Trophoblast cell (in vitro differentiated cells and primary cell): ENCODE results near the gene MBOAT7.

Source experiments
- DNase-seq, 2 donors: peaks; one replicate each; pipeline ENCODE4 v3.0.0-alpha.2; 2016
- H2AFZ ChIP-seq: 2 replicates; pipeline ENCODE4 v1.6.1; 2013; ENCODE audit warnings: low read length, moderate library complexity, mild to moderate bottlenecking; ENCODE audit not compliant: insufficient read depth, poor library complexity
- H2AK5ac ChIP-seq: 2 replicates; pipeline ENCODE4 v1.6.1; 2013; ENCODE audit warnings: mild to moderate bottlenecking, low read length
- H2BK120ac ChIP-seq: 2 replicates; pipeline ENCODE4 v1.6.1; 2013; ENCODE audit warnings: low read length, mild to moderate bottlenecking, moderate library complexity; ENCODE audit not compliant: insufficient read depth, poor library complexity
- H2BK12ac ChIP-seq: 2 replicates; pipeline ENCODE4 v1.6.1; 2013; ENCODE audit warnings: mild to moderate bottlenecking, low read length, moderate library complexity
- H2BK5ac ChIP-seq: 2 replicates; pipeline ENCODE4 v1.6.1; 2013; ENCODE audit warnings: low read length, low read depth, moderate library complexity, mild to moderate bottlenecking; ENCODE audit not compliant: poor library complexity
- H3K14ac ChIP-seq: 2 replicates; pipeline ENCODE4 v1.6.1; 2013; ENCODE audit warnings: mild to moderate bottlenecking, low read length
- H3K18ac ChIP-seq: 2 replicates; pipeline ENCODE4 v1.6.1; 2013; ENCODE audit warnings: mild to moderate bottlenecking, low read length
- H3K23ac ChIP-seq: 2 replicates; pipeline ENCODE4 v1.6.1; 2013; ENCODE audit warnings: low read length
- H3K27ac ChIP-seq: 2 replicates; pipeline ENCODE4 v1.5.1; 2013; ENCODE audit warnings: low read depth, mild to moderate bottlenecking, inconsistent platforms, low read length, moderate library complexity
- H3K27me3 ChIP-seq: 2 replicates; pipeline ENCODE4 v1.6.1; 2013; ENCODE audit warnings: inconsistent platforms, mild to moderate bottlenecking, low read length, moderate library complexity; ENCODE audit not compliant: insufficient read depth
- H3K36me3 ChIP-seq, 2 experiments: 1 replicate in 1 of 2; 2 replicates in 1 of 2; pipeline ENCODE4 v1.6.1; 2013; ENCODE audit warnings: low read length in 2 of 2, mild to moderate bottlenecking in 2 of 2, moderate library complexity in 1 of 2; ENCODE audit not compliant: insufficient read depth in 2 of 2, control insufficient read depth in 1 of 2
- H3K4ac ChIP-seq: 2 replicates; pipeline ENCODE4 v1.6.1; 2013; ENCODE audit warnings: low read depth, mild to moderate bottlenecking, low read length, moderate library complexity
- H3K4me1 ChIP-seq, 2 experiments: 1 replicate in 1 of 2; 2 replicates in 1 of 2; pipeline ENCODE4 v1.6.1; 2013; ENCODE audit warnings: low read length in 2 of 2, mild to moderate bottlenecking in 2 of 2, moderate library complexity in 1 of 2; ENCODE audit not compliant: insufficient read depth in 2 of 2, control insufficient read depth in 1 of 2
- H3K4me2 ChIP-seq: 2 replicates; pipeline ENCODE4 v1.6.1; 2013; ENCODE audit warnings: inconsistent platforms, mild to moderate bottlenecking, low read length, moderate library complexity
- H3K4me3 ChIP-seq: 2 replicates; pipeline ENCODE4 v1.5.1; 2013; ENCODE audit warnings: mild to moderate bottlenecking, low read depth, low read length, inconsistent platforms
- H3K79me1 ChIP-seq: one replicate; pipeline ENCODE4 v1.6.1; 2013; ENCODE audit warnings: low read length
- H3K79me2 ChIP-seq: 2 replicates; pipeline ENCODE4 v1.6.1; 2013; ENCODE audit warnings: low read length, mild to moderate bottlenecking; ENCODE audit not compliant: control insufficient read depth, insufficient read depth, poor library complexity
- H3K9ac ChIP-seq: 2 replicates; pipeline ENCODE4 v1.6.1; 2013; ENCODE audit warnings: mild to moderate bottlenecking, low read length
- H3K9me3 ChIP-seq: 2 replicates; pipeline ENCODE4 v1.6.1; 2013; ENCODE audit warnings: low read depth, mild to moderate bottlenecking, control low read depth, inconsistent platforms, low read length; ENCODE audit not compliant: insufficient read depth
- H4K12ac ChIP-seq: 2 replicates; pipeline ENCODE4 v1.6.1; 2013; ENCODE audit warnings: low read depth, mild to moderate bottlenecking, low read length, moderate library complexity
- H4K8ac ChIP-seq: 2 replicates; pipeline ENCODE4 v1.6.1; 2013; ENCODE audit warnings: low read depth, mild to moderate bottlenecking, low read length, moderate library complexity
- H4K91ac ChIP-seq: one replicate; pipeline ENCODE4 v1.6.1; 2013; ENCODE audit warnings: low read depth, mild to moderate bottlenecking, low read length, moderate library complexity
- WGBS: extraction: QIAGEN DNeasy Blood & Tissue Kit; methylation state at CpG from one replicate; pipeline ENCODE4 v1.1.7; 2013; ENCODE audit warnings: missing lambda C conversion rate; ENCODE audit not compliant: insufficient read length, insufficient coverage; ENCODE audit errors: extremely low coverage; 5-methylcytosine and 5-hydroxymethylcytosine counted together

MBOAT7 gene

GRCh38 chr19:54156490-54156889 lies 32.9 kb downstream of the MBOAT7 start:
- DNase-seq: no peak
- no peak overlapping the region for H4K12ac ChIP-seq
- H4K91ac ChIP-seq: no peak overlapping the region
- no peaks in the 10 kb centered on the region for H3K27me3 ChIP-seq
- no CpG with 5 or more reads among the region's 11 CpGs for WGBS
- H2AK5ac ChIP-seq: no peak overlapping the region
- no peak overlapping the region for H3K18ac ChIP-seq
- H2BK12ac ChIP-seq: no peak overlapping the region
- H3K9me3 ChIP-seq: peaks cover 1% of the 10 kb centered on the region
- H3K4me1 ChIP-seq: peaks cover 5 to 18% of the 10 kb centered on the region in 2 experiments
- no peak overlapping the region for H4K8ac ChIP-seq
- no peak overlapping the region for H3K9ac ChIP-seq
- no peak overlapping the region for H3K4ac ChIP-seq
- peaks cover 6% of the 10 kb centered on the region for H3K79me2 ChIP-seq
- H2BK120ac ChIP-seq: no peak overlapping the region
- no peak overlapping the region for H3K27ac ChIP-seq
- no peak overlapping the region for H2BK5ac ChIP-seq
- H3K36me3 ChIP-seq: peaks cover 57 to 61% of the 10 kb centered on the region in 2 experiments
- peaks cover 6% of the 10 kb centered on the region for H3K79me1 ChIP-seq
- H3K14ac ChIP-seq: no peak overlapping the region
- H3K4me2 ChIP-seq: no peak overlapping the region
- H2AFZ ChIP-seq: no peak overlapping the region
- no peak overlapping the region for H3K4me3 ChIP-seq
- H3K23ac ChIP-seq: no peak overlapping the region

- Histone ChIP-seq H3K23ac (no peak overlapping the region), H2AFZ (no peak overlapping the region), H3K4ac (no peak overlapping the region), H3K4me3 (no peak overlapping the region), H3K4me1 (peaks cover 3 to 14% of the 10 kb centered on the region in 2 experiments), H4K8ac (no peak overlapping the region), H3K27me3 (no peaks in the 10 kb centered on the region), H3K4me2 (no peak overlapping the region), H4K91ac (no peak overlapping the region), H2AK5ac (no peak overlapping the region), H3K9me3 (peaks cover 1% of the 10 kb centered on the region), H3K79me2 (peaks cover 5% of the 10 kb centered on the region), H2BK5ac (no peak overlapping the region), H3K14ac (no peak overlapping the region), H3K36me3 (peaks cover 64 to 68% of the 10 kb centered on the region in 2 experiments), H3K79me1 (peaks cover 6% of the 10 kb centered on the region), H3K9ac (no peak overlapping the region), H4K12ac (no peak overlapping the region), H2BK12ac (no peak overlapping the region), H2BK120ac (no peak overlapping the region), H3K27ac (no peak overlapping the region), H3K18ac (no peak overlapping the region)
- no CpG with 5 or more reads among the region's 19 CpGs for WGBS
- DNase-seq: no peak
Observed at GRCh38 chr19:54155694-54156093, 33.7 kb downstream of the MBOAT7 start.

- Histone ChIP-seq H2AFZ (no peak overlapping the region), H3K23ac (no peak overlapping the region), H2BK5ac (no peak overlapping the region), H3K4me2 (no peak overlapping the region), H3K4me3 (no peak overlapping the region), H2BK12ac (no peak overlapping the region), H3K9ac (no peak overlapping the region), H3K4ac (no peak overlapping the region), H3K27me3 (no peaks in the 10 kb centered on the region), H3K36me3 (peaks cover 71 to 76% of the 10 kb centered on the region in 2 experiments), H3K9me3 (peaks cover 1% of the 10 kb centered on the region), H4K12ac (no peak overlapping the region), H3K18ac (no peak overlapping the region), H3K27ac (no peak overlapping the region), H3K14ac (no peak overlapping the region), H3K4me1 (peaks cover 0 to 10% of the 10 kb centered on the region in 2 experiments), H4K8ac (no peak overlapping the region), H2AK5ac (no peak overlapping the region), H2BK120ac (no peak overlapping the region), H4K91ac (no peak overlapping the region), H3K79me2 (peaks cover 2% of the 10 kb centered on the region), H3K79me1 (peaks cover 2% of the 10 kb centered on the region)
- WGBS: no CpG with 5 or more reads among the region's 18 CpGs
- DNase-seq: no peak
Observed at GRCh38 chr19:54154603-54155345, 34.6 kb downstream of the MBOAT7 start.

- no CpG with 5 or more reads among the region's 10 CpGs for WGBS
- Histone ChIP-seq H3K9me3 (peaks cover 1% of the 10 kb centered on the region), H3K4me3 (no peak overlapping the region), H2AK5ac (no peak overlapping the region), H2BK5ac (no peak overlapping the region), H3K36me3 (peaks cover 81 to 85% of the 10 kb centered on the region in 2 experiments), H3K23ac (no peak overlapping the region), H3K9ac (no peak overlapping the region), H2BK120ac (no peak overlapping the region), H3K14ac (no peak overlapping the region), H3K79me1 (no peaks in the 10 kb centered on the region), H2BK12ac (no peak overlapping the region), H3K4me1 (peaks cover 0 to 8% of the 10 kb centered on the region in 2 experiments), H3K18ac (no peak overlapping the region), H4K12ac (no peak overlapping the region), H2AFZ (no peak overlapping the region), H3K27me3 (no peaks in the 10 kb centered on the region), H3K4ac (no peak overlapping the region), H4K8ac (no peak overlapping the region), H4K91ac (no peak overlapping the region), H3K79me2 (no peaks in the 10 kb centered on the region), H3K27ac (no peak overlapping the region), H3K4me2 (no peak overlapping the region)
- no peak for DNase-seq
Observed at GRCh38 chr19:54153731-54154326, 35.6 kb downstream of the MBOAT7 start.
